A549 (cell line): ENCODE data around the gene UTP25. TPM values are rescaled to one million over a fixed set of nuclear protein-coding genes. Genes with fewer than 3 reads are reported as not detected.

ENCODE experiments used
- ATAC-seq, 2 experiments: fragments of 200-7000 bp in 1 of 2; fragments of >200 bp in 1 of 2; cut with Nextera tagmentation in 1 of 2; cut with Tn5 transposase in 1 of 2; 3 replicates each; pipeline versions ENCODE4 v1.8.0 to v1.9.1; 2018 to 2020; ENCODE audit warnings: mild to moderate bottlenecking in 1 of 2, moderate library complexity in 1 of 2
- CTCF ChIA-PET: fragments of 300-600 bp; sonication (Branson Sonifier 250); formaldehyde crosslinking; extraction: SDS; loops from one replicate; lab custom pipeline; 2021; ENCODE audit warnings: antibody characterized with exemption, inconsistent platforms; lab: Yijun Ruan, JAX
- POLR2A ChIA-PET: fragments of 350-600 bp; formaldehyde crosslinking; extraction: SDS; loops from one replicate; lab custom pipeline; 2021; ENCODE audit warnings: antibody characterized with exemption, inconsistent platforms; lab: Yijun Ruan, JAX
- DNase-seq, 2 experiments: peaks; one replicate each; pipeline versions ENCODE4 v3.0.0 to v3.0.0-alpha.2; 2011 to 2016; ENCODE audit warnings: low read depth in 1 of 2, low spot score in 1 of 2
- FAIRE-seq: peaks from 2 replicates; lab custom pipeline; 2011; peaks lifted over from hg19 to GRCh38; lab: Jason Lieb, UNC
- H3K27ac ChIP-seq, 2 experiments: fragments of >200 bp; sonication (Bioruptor Twin); formaldehyde crosslinking; 3 replicates each; pipeline ENCODE4 v1.5.1; 2016 to 2017
- H3K4me1 ChIP-seq: fragments of >200 bp; sonication (Bioruptor Twin); formaldehyde crosslinking; 3 replicates; pipeline ENCODE4 v1.6.1; 2016
- H3K4me2 ChIP-seq: fragments of >200 bp; sonication (Bioruptor Twin); formaldehyde crosslinking; 3 replicates; pipeline ENCODE4 v1.6.1; 2016
- H3K4me3 ChIP-seq: fragments of >200 bp; sonication (Bioruptor Twin); formaldehyde crosslinking; 3 replicates; pipeline ENCODE4 v1.5.1; 2016
- H3K9me3 ChIP-seq: fragments of >200 bp; sonication (Bioruptor Twin); formaldehyde crosslinking; 3 replicates; pipeline ENCODE4 v1.6.1; 2016
- BHLHE40 ChIP-seq: IDR thresholded peaks from 2 replicates; pipeline ENCODE4 v1.6.1; 2012; ENCODE audit warnings: low read depth, low read length, inconsistent platforms
- CHD4 ChIP-seq: fragments of 200-600 bp; sonication (generic); IDR thresholded peaks from 2 replicates; pipeline ENCODE4 v1.6.1; 2016; ENCODE audit warnings: antibody characterized with exemption, mild to moderate bottlenecking, borderline replicate concordance
- E2F6 ChIP-seq: IDR thresholded peaks from 2 replicates; pipeline ENCODE4 v1.6.1; 2012; ENCODE audit warnings: low read depth, borderline replicate concordance
- ELK1 ChIP-seq: fragments of 150-350 bp; IDR thresholded peaks from 2 replicates; pipeline ENCODE4 v1.6.1; 2014; ENCODE audit warnings: low read depth, mild to moderate bottlenecking, low read length
- EP300 ChIP-seq, 2 experiments: fragments of >200 bp; sonication (Bioruptor Twin); formaldehyde crosslinking; IDR thresholded peaks; 2 replicates in 1 of 2; 3 replicates in 1 of 2; pipeline ENCODE4 v1.6.1; 2016 to 2017
- ESRRA ChIP-seq: fragments of 150-350 bp; IDR thresholded peaks from 2 replicates; pipeline ENCODE4 v1.6.1; 2014; ENCODE audit warnings: mild to moderate bottlenecking, low read length, borderline replicate concordance
- FOSL2 ChIP-seq, 2 experiments: fragments of 450-650 bp in 1 of 2; fragments of >200 bp in 1 of 2; sonication (Bioruptor Twin) in 1 of 2; formaldehyde crosslinking; IDR thresholded peaks; 2 replicates each; pipeline versions ENCODE4 v1.5.0 to v1.6.1; 2016 to 2020; ENCODE audit warnings: mild to moderate bottlenecking in 1 of 2, moderate library complexity in 1 of 2
- FOXS1 ChIP-seq: fragments of 250-450 bp; sonication (Bioruptor Pico); IDR thresholded peaks from 2 replicates; pipeline ENCODE4 v1.5.0; 2020; ENCODE audit warnings: mild to moderate bottlenecking, moderate library complexity
- GATA3 ChIP-seq: IDR thresholded peaks from 2 replicates; pipeline ENCODE4 v1.6.1; 2012; ENCODE audit warnings: borderline replicate concordance
- HDAC2 ChIP-seq: fragments of 200-600 bp; sonication (generic); IDR thresholded peaks from 2 replicates; pipeline ENCODE4 v1.6.1; 2016
- HEYL ChIP-seq: fragments of 250-450 bp; sonication (Bioruptor Pico); IDR thresholded peaks from 2 replicates; pipeline ENCODE4 v1.8.0; 2021; ENCODE audit warnings: mild to moderate bottlenecking, moderate library complexity
- HOXB5 ChIP-seq: fragments of 250-450 bp; sonication (Bioruptor Pico); IDR thresholded peaks from 2 replicates; pipeline ENCODE4 v1.5.0; 2020; ENCODE audit warnings: mild to moderate bottlenecking, moderate library complexity
- KDM1A ChIP-seq: fragments of 200-600 bp; sonication (generic); IDR thresholded peaks from 2 replicates; pipeline ENCODE4 v1.6.1; 2016; ENCODE audit warnings: low read depth, mild to moderate bottlenecking
- KDM5A ChIP-seq: fragments of 200-600 bp; sonication (generic); IDR thresholded peaks from 2 replicates; pipeline ENCODE4 v1.6.1; 2016; ENCODE audit warnings: antibody characterized with exemption, mild to moderate bottlenecking
- PHF8 ChIP-seq: fragments of 200-600 bp; sonication (generic); IDR thresholded peaks from 2 replicates; pipeline ENCODE4 v1.6.1; 2016; ENCODE audit warnings: low read depth, mild to moderate bottlenecking, antibody characterized with exemption, moderate library complexity, borderline replicate concordance
- POLR2A ChIP-seq: IDR thresholded peaks from 2 replicates; pipeline ENCODE4 v1.6.1; 2012; ENCODE audit warnings: mild to moderate bottlenecking, low read length
- RFX5 ChIP-seq: fragments of 450-650 bp; IDR thresholded peaks from 2 replicates; pipeline ENCODE4 v1.7.1; 2014; ENCODE audit warnings: antibody characterized with exemption, mild to moderate bottlenecking, moderate library complexity
- TP53 ChIP-seq: fragments of 250-450 bp; sonication (Bioruptor Pico); IDR thresholded peaks from 2 replicates; pipeline ENCODE4 v1.5.0; 2021; ENCODE audit warnings: mild to moderate bottlenecking, moderate library complexity
- USF2 ChIP-seq: fragments of 450-650 bp; IDR thresholded peaks from 2 replicates; pipeline ENCODE4 v1.6.1; 2014; ENCODE audit warnings: antibody characterized with exemption
- ZC3H11A ChIP-seq: fragments of 450-650 bp; IDR thresholded peaks from 2 replicates; pipeline ENCODE4 v1.6.1; 2014; ENCODE audit warnings: antibody characterized with exemption, mild to moderate bottlenecking
- ZNF302 ChIP-seq: fragments of 250-450 bp; sonication (Bioruptor Pico); IDR thresholded peaks from 2 replicates; pipeline ENCODE4 v1.9.0; 2021; ENCODE audit warnings: inconsistent platforms, mild to moderate bottlenecking, moderate library complexity
- WGBS: methylation state at CpG from one replicate; pipeline ENCODE4 v1.1.6; 2017; ENCODE audit errors: missing lambda C conversion rate; 5-methylcytosine and 5-hydroxymethylcytosine counted together
- polyA plus RNA-seq, 4 experiments: library from polyadenylated mRNA; depleted of rRNA in 3 of 4; stranded (reverse); fragments of >200 nt; fragmentation: RNase III in 1 of 4; extraction: RNeasy Plus Mini Kit Qiagen cat#74134 plus additional on column Dnase treatment in 1 of 4; gene quantifications; 2 replicates in 3 of 4; 3 replicates in 1 of 4; pipeline ENCODE4 v1.2.3, GENCODE V29; 2011 to 2017
- TF ChIP-seq, protein P1 (sequence below): fragments of 200-600 bp; sonication (generic); IDR thresholded peaks from 2 replicates; pipeline ENCODE4 v1.6.1; 2016; ENCODE audit warnings: antibody characterized with exemption, mild to moderate bottlenecking, moderate library complexity
- TF ChIP-seq, protein P2 (sequence below): IDR thresholded peaks from 2 replicates; pipeline ENCODE4 v1.6.1; 2012

UTP25 gene
- polyA plus RNA-seq, 2 of the 4 experiments (the other 2 are of a cell fraction) = 8.4 to 16.5 TPM

GRCh38 chr1:209784265-209785169 lies 43.3 kb upstream of the UTP25 start, which contains the start of gene C1orf74 (continued):
- peak; percentile 68 for TF ChIP-seq HOXB5 (CRISPR knock-in tag)
- TF ChIP-seq POLR2A = peak; percentile 94

- DNase-seq (no peak), FAIRE-seq (no peak), ATAC-seq (no peak)
- Histone ChIP-seq H3K27ac (no peak overlapping the region), H3K9me3 (peaks cover 12% of the 10 kb centered on the region), H3K4me2 (no peak overlapping the region), H3K4me3 (no peak overlapping the region), H3K4me1 (peaks cover 10% of the 10 kb centered on the region; the same call in 2 of the 3 replicates)
- POLR2A ChIA-PET = no interaction called here
- TF ChIP-seq ZC3H11A (no peak), GATA3 (no peak), BHLHE40 (no peak), USF2 (no peak)
- TF ChIP-seq, protein P1, sequence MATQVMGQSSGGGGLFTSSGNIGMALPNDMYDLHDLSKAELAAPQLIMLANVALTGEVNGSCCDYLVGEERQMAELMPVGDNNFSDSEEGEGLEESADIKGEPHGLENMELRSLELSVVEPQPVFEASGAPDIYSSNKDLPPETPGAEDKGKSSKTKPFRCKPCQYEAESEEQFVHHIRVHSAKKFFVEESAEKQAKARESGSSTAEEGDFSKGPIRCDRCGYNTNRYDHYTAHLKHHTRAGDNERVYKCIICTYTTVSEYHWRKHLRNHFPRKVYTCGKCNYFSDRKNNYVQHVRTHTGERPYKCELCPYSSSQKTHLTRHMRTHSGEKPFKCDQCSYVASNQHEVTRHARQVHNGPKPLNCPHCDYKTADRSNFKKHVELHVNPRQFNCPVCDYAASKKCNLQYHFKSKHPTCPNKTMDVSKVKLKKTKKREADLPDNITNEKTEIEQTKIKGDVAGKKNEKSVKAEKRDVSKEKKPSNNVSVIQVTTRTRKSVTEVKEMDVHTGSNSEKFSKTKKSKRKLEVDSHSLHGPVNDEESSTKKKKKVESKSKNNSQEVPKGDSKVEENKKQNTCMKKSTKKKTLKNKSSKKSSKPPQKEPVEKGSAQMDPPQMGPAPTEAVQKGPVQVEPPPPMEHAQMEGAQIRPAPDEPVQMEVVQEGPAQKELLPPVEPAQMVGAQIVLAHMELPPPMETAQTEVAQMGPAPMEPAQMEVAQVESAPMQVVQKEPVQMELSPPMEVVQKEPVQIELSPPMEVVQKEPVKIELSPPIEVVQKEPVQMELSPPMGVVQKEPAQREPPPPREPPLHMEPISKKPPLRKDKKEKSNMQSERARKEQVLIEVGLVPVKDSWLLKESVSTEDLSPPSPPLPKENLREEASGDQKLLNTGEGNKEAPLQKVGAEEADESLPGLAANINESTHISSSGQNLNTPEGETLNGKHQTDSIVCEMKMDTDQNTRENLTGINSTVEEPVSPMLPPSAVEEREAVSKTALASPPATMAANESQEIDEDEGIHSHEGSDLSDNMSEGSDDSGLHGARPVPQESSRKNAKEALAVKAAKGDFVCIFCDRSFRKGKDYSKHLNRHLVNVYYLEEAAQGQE = no peak
- TF ChIP-seq, protein P2, sequence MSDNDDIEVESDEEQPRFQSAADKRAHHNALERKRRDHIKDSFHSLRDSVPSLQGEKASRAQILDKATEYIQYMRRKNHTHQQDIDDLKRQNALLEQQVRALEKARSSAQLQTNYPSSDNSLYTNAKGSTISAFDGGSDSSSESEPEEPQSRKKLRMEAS = no peak
- CTCF ChIA-PET = interaction anchor here (1.1 to 3.2 kb wide), 4 partner anchors 10 to 38 kb away, joined by 3 to 18 read pairs (median 6); no protein-coding TSS in a partner anchor
- WGBS = 92% methylated on average over 4 of the region's 4 CpGs
Measured at GRCh38 chr1:209785592-209785991, 42.2 kb upstream of the UTP25 start.

- Histone ChIP-seq H3K4me1 (peaks cover 16% of the 10 kb centered on the region; the same call in 2 of the 3 replicates), H3K4me3 (no peak overlapping the region), H3K9me3 (peaks cover 12% of the 10 kb centered on the region), H3K4me2 (no peak overlapping the region), H3K27ac (no peak overlapping the region)
- ChIA-PET CTCF (interaction anchor here (1.1 to 3.2 kb wide), 4 partner anchors 9 to 37 kb away, joined by 3 to 18 read pairs (median 6); no protein-coding TSS in a partner anchor), POLR2A (no interaction called here)
- no peak for DNase-seq
- TF ChIP-seq FOXS1 (CRISPR knock-in tag) (no peak), EP300 (IDR thresholded peaks at IDR 0.05) (no peak), FOSL2 (IDR thresholded peaks at IDR 0.05) (no peak), FOSL2 (CRISPR knock-in tag; IDR thresholded peaks at IDR 0.05) (no peak), ZNF302 (CRISPR knock-in tag) (no peak)
- TF ChIP-seq, protein P2 = no peak
- no peak for FAIRE-seq
- no peak for ATAC-seq
- WGBS = 50% methylated on average over 4 of the region's 4 CpGs
Measured at GRCh38 chr1:209786146-209786545, 41.6 kb upstream of the UTP25 start.

DNA sequence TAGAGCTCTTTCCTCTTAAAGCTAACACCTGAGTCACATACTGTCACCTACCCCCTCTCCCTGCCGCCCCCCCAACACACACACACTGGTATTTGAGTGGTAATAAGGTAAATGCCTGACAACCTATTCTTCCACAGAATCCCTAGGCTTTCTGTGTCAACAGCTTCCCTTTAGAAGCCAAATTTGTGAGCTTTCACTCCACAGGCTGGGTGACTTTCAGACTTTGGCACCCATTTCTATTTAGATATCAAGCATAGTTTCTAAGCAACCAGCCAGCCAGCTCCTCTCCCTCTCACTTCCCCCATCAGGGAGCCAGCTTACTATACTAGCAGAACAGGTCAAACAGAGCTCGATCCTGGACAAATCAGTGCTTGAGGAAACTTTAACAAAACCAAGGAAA lies 40.2 kb upstream of the UTP25 start:
- DNase-seq = peak in 1 of 2 experiments; percentile 10
- CTCF ChIA-PET = interaction anchor here (0.7 to 3.2 kb wide), 6 partner anchors 8 to 73 kb away, joined by 3 to 18 read pairs (median 3); no protein-coding TSS in a partner anchor
- Histone ChIP-seq H3K4me2 (no peak overlapping the region), H3K4me1 (peaks cover 17% of the 10 kb centered on the region; the same call in 2 of the 3 replicates), H3K4me3 (no peak overlapping the region), H3K9me3 (peaks cover 12% of the 10 kb centered on the region), H3K27ac (no peak overlapping the region)
- POLR2A ChIA-PET = no interaction called here
- 0% methylated on average over 2 of the region's 2 CpGs for WGBS
- FAIRE-seq = no peak
- ATAC-seq = no peak
- TF ChIP-seq HDAC2 = no peak
- no peak for TF ChIP-seq E2F6
- no peak for TF ChIP-seq ZC3H11A
- TF ChIP-seq PHF8 = no peak
- no peak for TF ChIP-seq TP53 (CRISPR knock-in tag)
- no peak for TF ChIP-seq ELK1
- TF ChIP-seq CHD4 = no peak
- no peak for TF ChIP-seq HEYL (CRISPR knock-in tag)
- TF ChIP-seq ESRRA = no peak
- TF ChIP-seq RFX5 = no peak
- TF ChIP-seq GATA3 = no peak
- no peak for TF ChIP-seq KDM5A
- no peak for TF ChIP-seq KDM1A
